ENCODE data around the gene AREL1. TPM values are rescaled to one million over a fixed set of nuclear protein-coding genes. Genes with fewer than 3 reads are reported as not detected.
A peak's percentile ranks its signal among the peaks of the same experiment; 100 is the strongest.

The AREL1 gene
- total RNA-seq, 1 experiment from 2014 or later, result 34.2 TPM

DNA sequence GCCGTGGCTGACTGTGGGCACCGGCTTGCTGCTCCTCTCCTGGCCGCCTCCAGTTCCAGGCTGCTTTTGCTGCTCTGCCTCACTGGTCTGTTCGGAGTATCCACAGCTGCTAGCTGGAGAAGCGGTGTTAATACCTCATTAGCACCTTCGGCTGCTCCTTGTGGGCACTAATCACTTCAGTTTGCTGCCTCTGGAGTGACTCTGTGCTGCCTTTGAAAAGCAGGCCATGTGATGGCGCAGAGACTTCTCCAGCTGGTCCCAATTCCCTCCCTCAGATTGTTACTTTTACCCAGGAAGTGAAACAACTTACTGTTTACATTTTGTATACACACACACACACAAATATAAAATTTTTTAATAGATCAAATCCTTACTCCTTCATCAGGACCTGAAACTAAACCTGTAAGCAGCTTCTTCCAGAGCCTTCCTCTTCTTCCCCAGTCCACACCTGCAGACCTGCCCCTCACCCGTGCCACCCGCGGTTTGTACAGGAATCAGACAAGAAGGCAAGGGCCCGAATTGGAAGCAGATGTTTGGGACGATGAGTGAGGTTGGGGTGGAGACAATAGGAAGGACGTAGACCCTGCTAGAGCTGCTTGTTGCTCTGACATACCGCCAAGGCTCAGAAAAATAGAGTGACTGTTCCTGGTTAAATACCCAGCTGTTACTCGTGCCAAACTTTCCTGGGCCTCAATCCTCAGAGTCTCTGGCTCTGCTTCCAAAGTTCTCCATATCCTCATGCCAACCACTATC lies 59.3 kb downstream of the AREL1 start:
- no peak overlapping the region for H3K56ac ChIP-seq (ENCODE audit: insufficient read length, low read depth, low read length)
- no peak overlapping the region for H4K91ac ChIP-seq (ENCODE audit: insufficient read length, low read depth, low read length)

More for the DNA sequence above, 59.3 kb downstream of the AREL1 start:
- H2AK5ac ChIP-seq (ENCODE audit: insufficient read length, low read length), result no peak overlapping the region
- H3K4me1 ChIP-seq (ENCODE audit: insufficient read depth, low read length), result no peaks in the 10 kb centered on the region
- H3K23ac ChIP-seq (ENCODE audit: insufficient read length, low read depth, low read length), result no peak overlapping the region
- H3K4ac ChIP-seq (ENCODE audit: low read depth, low read length), result no peak overlapping the region
- peak overlapping the region in 2 of 3 experiments; percentile 57 to 77; a peak in 2 of 7 replicates for H3K27ac Mint-ChIP-seq
- H3K9me3 ChIP-seq (ENCODE audit: control insufficient read depth, low read depth, low read length), result no peaks in the 10 kb centered on the region
- no peaks in the 10 kb centered on the region for H3K79me2 ChIP-seq (ENCODE audit: insufficient read depth, low read length)
- H2BK12ac ChIP-seq (ENCODE audit: insufficient read length, low read depth, low read length), result no peak overlapping the region
- no peak overlapping the region for H3K18ac ChIP-seq (ENCODE audit: insufficient read length, low read depth, low read length)
- no peaks in the 10 kb centered on the region for H3K27me3 ChIP-seq (ENCODE audit: insufficient read depth, low read length)
- H2BK120ac ChIP-seq (ENCODE audit: low read depth, low read length, poor library complexity, severe bottlenecking), result no peak overlapping the region
- H3K23me2 ChIP-seq (ENCODE audit: insufficient read length, low read depth, low read length, poor library complexity, severe bottlenecking), result no peaks in the 10 kb centered on the region
- H3K9me3 Mint-ChIP-seq, result no peaks in the 10 kb centered on the region
- no peak overlapping the region for H2AFZ ChIP-seq (ENCODE audit: low read length)
- no peak overlapping the region for H2BK20ac ChIP-seq (ENCODE audit: low read depth, low read length, poor library complexity, severe bottlenecking)
- no peak overlapping the region for H3K4me3 Mint-ChIP-seq
- H4K20me1 ChIP-seq (ENCODE audit: control insufficient read depth, insufficient read depth, insufficient read length), result peaks cover 2% of the 10 kb centered on the region
- peaks cover 2% of the 10 kb centered on the region for H3K27me3 Mint-ChIP-seq (ENCODE audit: low read depth)
- no peak overlapping the region for H4K8ac ChIP-seq (replicated peaks; ENCODE audit: insufficient read length, low read depth, low read length)
- H3K9ac ChIP-seq (ENCODE audit: extremely low read depth, insufficient read length, low read length), result no peak overlapping the region
- no peak for TF ChIP-seq CTCF (conservative IDR thresholded peaks at IDR 0.05)
- peaks cover 5 to 7% of the 10 kb centered on the region in 2 experiments; a peak in 2 of 4 replicates for H3K4me1 Mint-ChIP-seq
- no peak overlapping the region for H3K27ac ChIP-seq (ENCODE audit: insufficient read length, low read depth, low read length)
- no peak overlapping the region for H2BK5ac ChIP-seq (ENCODE audit: insufficient read length, low read length)
- no peaks in the 10 kb centered on the region for H3K79me1 ChIP-seq (ENCODE audit: insufficient read depth, low read depth, low read length, poor library complexity, severe bottlenecking)
- DNase-seq, result no peak
- H3K14ac ChIP-seq (ENCODE audit: insufficient read depth, low read length), result no peak overlapping the region
- H4K5ac ChIP-seq (ENCODE audit: insufficient read length, low read depth, low read length), result no peak overlapping the region
- no peak overlapping the region for H3T11ph ChIP-seq (ENCODE audit: low read length)
- H3K4me2 ChIP-seq (ENCODE audit: insufficient read depth, insufficient read length, low read length), result no peak overlapping the region
- H2BK15ac ChIP-seq (ENCODE audit: low read depth, low read length), result no peak overlapping the region
- peaks cover 0 to 9% (median 0%) of the 10 kb centered on the region in 3 experiments; a peak in 1 of 7 replicates for H3K36me3 Mint-ChIP-seq (ENCODE audit: insufficient read depth in 1 of 3, low read depth in 3 of 3)
- no CpG with 5 or more reads among the region's 15 CpGs for WGBS (ENCODE audit: extremely low coverage, insufficient read length, low lambda C conversion rate)
